PC-9 (cell line): Measurements from ENCODE around the gene PLAU. TPM values are rescaled to one million over a fixed set of nuclear protein-coding genes. Genes with fewer than 3 reads are reported as not detected.
"Not testable (repeated sequence)": the region's sequence is repeated elsewhere in the genome, so short reads cannot be mapped to it uniquely, and the experiment has no call there.

ENCODE experiments used
- BruUV-seq: library from RNA; stranded (reverse); fragments of 400-500 nt; replicated peaks from 2 replicates; lab custom pipeline; 2021; lab: Mats Ljungman, UMichigan
- CTCF ChIA-PET: fragments of 300-600 bp; sonication (Branson Sonifier 250); formaldehyde crosslinking; loops from one replicate; lab custom pipeline; 2022; ENCODE audit warnings: antibody characterized with exemption; lab: Charles Lee
- POLR2A ChIA-PET: fragments of 300-600 bp; sonication (Branson Sonifier 250); formaldehyde crosslinking; loops from one replicate; lab custom pipeline; 2022; ENCODE audit warnings: antibody characterized with exemption; ENCODE audit not compliant: unreplicated experiment; lab: Charles Lee
- DNase-seq, 2 experiments: peaks; one replicate each; pipeline versions ENCODE4 v3.0.0 to v3.0.0-alpha.2; 2015 to 2022; ENCODE audit warnings: mixed read lengths in 1 of 2
- H2AFZ ChIP-seq: fragments of 200-600 bp; sonication (generic); 2 replicates; pipeline ENCODE4 v1.8.1; 2017; ENCODE audit warnings: antibody characterized with exemption
- H3F3A ChIP-seq: fragments of 200-600 bp; sonication (generic); 2 replicates; pipeline ENCODE4 v1.8.1; 2017; ENCODE audit warnings: antibody characterized with exemption, mild to moderate bottlenecking, low read depth; ENCODE audit not compliant: insufficient read depth
- H3K27ac ChIP-seq: fragments of 200-600 bp; sonication (generic); 2 replicates; pipeline ENCODE4 v1.6.1; 2016; ENCODE audit warnings: mixed run types
- H3K27me3 ChIP-seq: fragments of 200-600 bp; sonication (generic); 2 replicates; pipeline ENCODE4 v1.6.1; 2016; ENCODE audit warnings: low read depth, mixed run types; ENCODE audit not compliant: insufficient read depth
- H3K36me3 ChIP-seq: fragments of 200-600 bp; sonication (generic); 2 replicates; pipeline ENCODE4 v1.6.1; 2016; ENCODE audit warnings: low read depth, mixed run types
- H3K4me1 ChIP-seq: fragments of 200-600 bp; sonication (generic); replicated peaks from 2 replicates; pipeline ENCODE4 v1.6.1; 2016; ENCODE audit warnings: mixed run types; ENCODE audit not compliant: insufficient read depth
- H3K4me2 ChIP-seq: fragments of 200-600 bp; sonication (generic); 2 replicates; pipeline ENCODE4 v1.6.1; 2017; ENCODE audit warnings: mixed run types
- H3K4me3 ChIP-seq: fragments of 200-600 bp; sonication (generic); 2 replicates; pipeline ENCODE4 v1.6.1; 2016; ENCODE audit warnings: mixed run types
- H3K79me2 ChIP-seq: fragments of 200-600 bp; sonication (generic); 2 replicates; pipeline ENCODE4 v1.6.1; 2017; ENCODE audit warnings: low read depth, mixed run types
- H3K9me2 ChIP-seq: fragments of 200-600 bp; sonication (generic); 2 replicates; pipeline ENCODE4 v1.8.1; 2017; ENCODE audit warnings: mild to moderate bottlenecking; ENCODE audit not compliant: insufficient read depth
- H3K9me3 ChIP-seq: fragments of 200-600 bp; sonication (generic); 2 replicates; pipeline ENCODE4 v1.8.1; 2016; ENCODE audit warnings: low read depth; ENCODE audit not compliant: insufficient read depth
- H4K20me1 ChIP-seq: fragments of 200-600 bp; sonication (generic); 2 replicates; pipeline ENCODE4 v1.8.1; 2017; ENCODE audit not compliant: insufficient read depth
- CTCF ChIP-seq: fragments of 200-600 bp; sonication (generic); conservative IDR thresholded peaks from 2 replicates; pipeline ENCODE4 v1.6.1; 2017; ENCODE audit warnings: mixed run types, antibody characterized with exemption, mild to moderate bottlenecking, moderate library complexity
- EZH2 ChIP-seq: fragments of 200-600 bp; sonication (generic); IDR thresholded peaks from 2 replicates; pipeline ENCODE4 v1.8.0; 2017; ENCODE audit warnings: antibody characterized with exemption, low read depth
- intact Hi-C: fragments of 100-400 bp; cut with micrococcal nuclease; formaldehyde crosslinking; loops from one replicate; pipeline ENCODE4 v1.10.0; 2022; ENCODE audit not compliant: unreplicated experiment
- total RNA-seq: library from RNA; stranded (reverse); gene quantifications from 2 replicates; pipeline ENCODE4 v1.2.3, GENCODE V29; 2021

PLAU gene
- total RNA-seq, 1 experiment from 2014 or later = 90.3 TPM

- no TSS peak for BruUV-seq
- H3K36me3 ChIP-seq = peaks cover 53% of the 10 kb centered on the region
- ChIA-PET POLR2A (interaction anchor here (0.5 to 0.7 kb wide), 2 partner anchors 9 to 93 kb away, joined by 3 to 5 read pairs; no protein-coding TSS in a partner anchor), CTCF (interaction anchor here (1.3 kb wide), 1 partner anchor 28 kb away, joined by 5 read pairs; no protein-coding TSS in a partner anchor)
- peaks cover 42% of the 10 kb centered on the region for H3K79me2 ChIP-seq
- H3K4me1 ChIP-seq = peaks cover 39% of the 10 kb centered on the region
- no peak for DNase-seq
- TF ChIP-seq CTCF (no peak), EZH2 (no peak)
- peak overlapping the region; percentile 29 for H3K27ac ChIP-seq
- intact Hi-C loops = no loop called here
- H3K4me2 ChIP-seq = peak overlapping the region; percentile 88
- peaks cover 51% of the 10 kb centered on the region for H3F3A ChIP-seq
- H3K9me2 ChIP-seq = no peaks in the 10 kb centered on the region
- H3K9me3 ChIP-seq = peaks cover 14% of the 10 kb centered on the region; the same call in 1 of the 2 replicates
- H4K20me1 ChIP-seq = no peaks in the 10 kb centered on the region
- H3K4me3 ChIP-seq = peak overlapping the region; percentile 85; the same call in 1 of the 2 replicates
- no peak overlapping the region for H2AFZ ChIP-seq
- H3K27me3 ChIP-seq = no peaks in the 10 kb centered on the region
Measured at GRCh38 chr10:73915206-73915851, 4.4 kb downstream of the PLAU start.

- DNase-seq = no peak
- Histone ChIP-seq H3K4me1 (peaks cover 35% of the 10 kb centered on the region), H3K27me3 (no peaks in the 10 kb centered on the region), H3K36me3 (peaks cover 53% of the 10 kb centered on the region), H2AFZ (no peak overlapping the region), H3K9me3 (peaks cover 14% of the 10 kb centered on the region; the same call in 1 of the 2 replicates), H4K20me1 (no peaks in the 10 kb centered on the region), H3K27ac (peak overlapping the region; percentile 21; the same call in 1 of the 2 replicates), H3K4me3 (no peak overlapping the region), H3K9me2 (no peaks in the 10 kb centered on the region), H3K4me2 (no peak overlapping the region), H3K79me2 (peaks cover 29% of the 10 kb centered on the region), H3F3A (peaks cover 43% of the 10 kb centered on the region)
- POLR2A ChIA-PET = interaction anchor here (0.5 to 0.9 kb wide), 2 partner anchors 29 to 272 kb away, joined by 4 to 7 read pairs; no protein-coding TSS in a partner anchor
- CTCF ChIA-PET = interaction anchor here (0.7 kb wide), 1 partner anchor 10 kb away, joined by 5 read pairs; no protein-coding TSS in a partner anchor
- BruUV-seq = no TSS peak
- TF ChIP-seq CTCF (no peak), EZH2 (no peak)
- intact Hi-C loops = no loop called here
Measured at GRCh38 chr10:73916761-73917470, 6.0 kb downstream of the PLAU start.

GRCh38 chr10:73917566-73918305 is 6.8 kb downstream of the PLAU start:
- Histone ChIP-seq H3K27me3 (no peaks in the 10 kb centered on the region), H3K79me2 (peaks cover 21% of the 10 kb centered on the region), H4K20me1 (no peaks in the 10 kb centered on the region), H3K4me2 (no peak overlapping the region), H3K9me3 (peaks cover 14% of the 10 kb centered on the region; the same call in 1 of the 2 replicates), H3K9me2 (no peaks in the 10 kb centered on the region), H3K4me1 (peaks cover 26% of the 10 kb centered on the region), H3K27ac (peak overlapping the region; percentile 29; the same call in 1 of the 2 replicates), H3K36me3 (peaks cover 44% of the 10 kb centered on the region), H2AFZ (no peak overlapping the region), H3K4me3 (no peak overlapping the region), H3F3A (peaks cover 41% of the 10 kb centered on the region)
- no peak for DNase-seq
- intact Hi-C loops = no loop called here
- no peak for TF ChIP-seq CTCF
- TF ChIP-seq EZH2 = no peak
- ChIA-PET POLR2A (interaction anchor here (0.6 to 0.9 kb wide), 2 partner anchors 30 to 32 kb away, joined by 4 to 6 read pairs; no protein-coding TSS in a partner anchor), CTCF (interaction anchor here (0.6 to 0.7 kb wide), 3 partner anchors 9 to 24 kb away, joined by 5 to 19 read pairs (median 5); no protein-coding TSS in a partner anchor)
- BruUV-seq = no TSS peak

GRCh38 chr10:73919481-73919880 is 8.5 kb downstream of the PLAU start:
- H2AFZ ChIP-seq, H4K20me1 ChIP-seq, H3K79me2 ChIP-seq, DNase-seq, intact Hi-C loops, BruUV-seq, H3K9me2 ChIP-seq, H3K27me3 ChIP-seq, H3K4me2 ChIP-seq, H3K4me1 ChIP-seq, H3K4me3 ChIP-seq, H3K27ac ChIP-seq: not testable (repeated sequence)
- H3K36me3 ChIP-seq = peaks cover 27% of the 10 kb centered on the region
- H3K9me3 ChIP-seq = peaks cover 14% of the 10 kb centered on the region; the same call in 1 of the 2 replicates
- ChIA-PET POLR2A (interaction anchor here (0.8 to 0.9 kb wide), 2 partner anchors 13 to 133 kb away, joined by 5 to 16 read pairs; no protein-coding TSS in a partner anchor), CTCF (interaction anchor here (0.5 kb wide), 1 partner anchor 10 kb away, joined by 3 read pairs; no protein-coding TSS in a partner anchor)
- H3F3A ChIP-seq = peaks cover 37% of the 10 kb centered on the region
